HEK293 (cell line): ENCODE data around the gene BET1.

Experiments
- CTCF ChIA-PET: fragments of 350-600 bp; formaldehyde crosslinking; extraction: SDS; loops from one replicate; lab custom pipeline; 2021; ENCODE audit warnings: antibody characterized with exemption; lab: Yijun Ruan, JAX
- POLR2A ChIA-PET: fragments of 300-600 bp; formaldehyde crosslinking; extraction: SDS; loops from one replicate; lab custom pipeline; 2020; ENCODE audit warnings: antibody characterized with exemption, inconsistent platforms; lab: Yijun Ruan, JAX
- H3K27ac ChIP-seq: fragments of 200-500 bp; sonication (Bioruptor generic); 2 replicates; pipeline ENCODE4 v1.5.1; 2014; ENCODE audit warnings: low read depth, low read length, control low read depth, inconsistent platforms; ENCODE audit errors: extremely low read depth
- H3K36me3 ChIP-seq, 2 experiments: fragments of 200-500 bp in 1 of 2; sonication (Bioruptor generic) in 1 of 2; 1 replicate in 1 of 2; 2 replicates in 1 of 2; pipeline ENCODE4 v1.5.1; 2014 to 2017; ENCODE audit warnings: inconsistent platforms in 2 of 2, low read length in 2 of 2; ENCODE audit not compliant: control insufficient read depth in 2 of 2, insufficient read depth in 1 of 2
- H3K4me1 ChIP-seq: fragments of 200-500 bp; sonication (Bioruptor generic); 2 replicates; pipeline ENCODE4 v1.5.1; 2014; ENCODE audit warnings: mild to moderate bottlenecking, low read length, inconsistent platforms; ENCODE audit not compliant: control insufficient read depth, insufficient read depth
- H3K4me3 ChIP-seq: 2 replicates; pipeline ENCODE4 v1.5.1; 2011; ENCODE audit warnings: low read depth, mild to moderate bottlenecking, control low read depth, low read length, moderate library complexity
- H3K9me3 ChIP-seq: fragments of 200-500 bp; sonication (Bioruptor generic); 2 replicates; pipeline ENCODE4 v1.5.1; 2014; ENCODE audit warnings: low read depth, low read length, inconsistent platforms; ENCODE audit not compliant: control insufficient read depth, insufficient read depth
- GFI1B ChIP-seq: fragments of 450-650 bp; formaldehyde crosslinking; IDR thresholded peaks from 2 replicates; pipeline ENCODE4 v1.5.1; 2016; ENCODE audit warnings: missing biosample characterization, missing genetic modification characterization
- HOXA7 ChIP-seq: sonication (generic); formaldehyde crosslinking; IDR thresholded peaks from 2 replicates; pipeline ENCODE4 v1.8.1; 2022; ENCODE audit warnings: missing genetic modification reagents, borderline replicate concordance
- HOXD13 ChIP-seq: sonication (generic); formaldehyde crosslinking; IDR thresholded peaks from 2 replicates; pipeline ENCODE4 v1.8.0; 2022; ENCODE audit warnings: missing genetic modification reagents, borderline replicate concordance
- IKZF3 ChIP-seq: fragments of 450-650 bp; IDR thresholded peaks from 2 replicates; pipeline ENCODE4 v1.5.0; 2018; ENCODE audit warnings: missing biosample characterization, mild to moderate bottlenecking, missing genetic modification characterization, moderate library complexity
- KLF9 ChIP-seq: fragments of 450-650 bp; formaldehyde crosslinking; IDR thresholded peaks from 2 replicates; pipeline ENCODE4 v1.5.1; 2016; ENCODE audit warnings: missing biosample characterization, missing genetic modification characterization, low read depth
- SCRT1 ChIP-seq: fragments of 450-650 bp; formaldehyde crosslinking; IDR thresholded peaks from 2 replicates; pipeline ENCODE4 v1.5.1; 2016; ENCODE audit warnings: missing biosample characterization, missing genetic modification characterization, borderline replicate concordance
- ZNF184 ChIP-seq: fragments of 450-650 bp; IDR thresholded peaks from 2 replicates; pipeline ENCODE4 v1.5.1; 2018; ENCODE audit warnings: missing biosample characterization, mild to moderate bottlenecking, missing genetic modification characterization
- ZNF335 ChIP-seq: fragments of 450-650 bp; formaldehyde crosslinking; conservative IDR thresholded peaks from 2 replicates; pipeline ENCODE4 v1.5.1; 2016; ENCODE audit warnings: missing biosample characterization, missing genetic modification characterization
- ZNF366 ChIP-seq: fragments of 450-650 bp; formaldehyde crosslinking; conservative IDR thresholded peaks from 2 replicates; pipeline ENCODE4 v1.5.1; 2016; ENCODE audit warnings: missing biosample characterization, missing genetic modification characterization
- ZNF416 ChIP-seq: fragments of 450-650 bp; formaldehyde crosslinking; IDR thresholded peaks from 2 replicates; pipeline ENCODE4 v1.5.1; 2016; ENCODE audit warnings: missing biosample characterization, missing genetic modification characterization
- ZNF433 ChIP-seq: fragments of 450-650 bp; formaldehyde crosslinking; IDR thresholded peaks from 2 replicates; pipeline ENCODE4 v1.5.1; 2016; ENCODE audit warnings: missing biosample characterization, missing genetic modification characterization, low read depth
- ZNF501 ChIP-seq: fragments of 450-650 bp; formaldehyde crosslinking; IDR thresholded peaks from 2 replicates; pipeline ENCODE4 v1.5.1; 2016; ENCODE audit warnings: missing biosample characterization, missing genetic modification characterization
- ZNF600 ChIP-seq: fragments of 450-650 bp; formaldehyde crosslinking; IDR thresholded peaks from 2 replicates; pipeline ENCODE4 v1.5.1; 2016; ENCODE audit warnings: missing biosample characterization, missing genetic modification characterization
- ZNF843 ChIP-seq: fragments of 450-650 bp; formaldehyde crosslinking; IDR thresholded peaks from 2 replicates; pipeline ENCODE4 v1.5.1; 2016; ENCODE audit warnings: missing biosample characterization, missing genetic modification characterization
- TF ChIP-seq, protein P1 (sequence below): fragments of 450-650 bp; formaldehyde crosslinking; IDR thresholded peaks from 2 replicates; pipeline ENCODE4 v1.5.1; 2016; ENCODE audit warnings: missing biosample characterization, missing genetic modification characterization
- TF ChIP-seq, protein P2 (sequence below): fragments of 450-650 bp; formaldehyde crosslinking; IDR thresholded peaks from 2 replicates; pipeline ENCODE4 v1.5.1; 2016; ENCODE audit warnings: missing biosample characterization, missing genetic modification characterization
- TF ChIP-seq, protein P3 (sequence below): fragments of 450-650 bp; formaldehyde crosslinking; IDR thresholded peaks from 2 replicates; pipeline ENCODE4 v1.5.1; 2017; ENCODE audit warnings: missing biosample characterization, mild to moderate bottlenecking, missing genetic modification characterization, moderate library complexity
- TF ChIP-seq, protein P4 (sequence below): fragments of 450-650 bp; formaldehyde crosslinking; IDR thresholded peaks from 2 replicates; pipeline ENCODE4 v1.5.1; 2016; ENCODE audit warnings: missing biosample characterization, missing genetic modification characterization, borderline replicate concordance
- TF ChIP-seq, protein P5 (sequence below): fragments of 450-650 bp; formaldehyde crosslinking; optimal IDR thresholded peaks from 2 replicates; pipeline ENCODE3; 2016; ENCODE audit warnings: missing biosample characterization, mild to moderate bottlenecking, missing genetic modification characterization

Gene BET1

DNA sequence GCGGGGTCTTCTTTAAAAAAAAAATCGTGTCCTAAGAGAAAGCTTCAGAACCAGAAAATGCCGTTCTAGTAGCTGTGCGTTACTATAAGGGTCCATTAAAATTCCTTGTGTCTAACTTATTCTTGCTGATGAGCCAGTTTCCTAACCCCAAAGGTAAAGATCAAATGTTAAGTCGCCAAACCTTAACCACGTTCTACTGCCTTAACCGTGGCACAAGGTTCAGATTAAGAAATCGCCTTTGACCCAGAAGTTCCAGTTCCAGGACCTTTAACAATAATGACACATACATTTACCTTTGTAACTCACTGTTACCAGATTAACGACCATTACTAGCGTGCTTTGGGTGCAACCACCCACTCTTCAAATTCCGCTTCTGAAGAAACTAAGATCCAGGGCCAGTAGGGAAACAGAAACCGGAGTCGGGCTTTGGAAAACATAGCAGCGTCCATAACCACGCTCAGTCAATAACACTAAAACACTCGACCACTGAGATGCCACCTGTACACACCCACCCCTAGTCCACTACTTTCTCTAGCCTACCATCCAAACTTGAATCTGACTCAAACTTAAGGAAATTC, 620 bp downstream of the BET1 start:
- H3K27ac ChIP-seq: no peak overlapping the region
- H3K4me1 ChIP-seq: peaks cover 2% of the 10 kb centered on the region; the same call in 1 of the 2 replicates
- no peaks in the 10 kb centered on the region for H3K9me3 ChIP-seq
- H3K36me3 ChIP-seq: peaks cover 0 to 1% of the 10 kb centered on the region in 2 experiments; a peak in 1 of 3 replicates
- ChIA-PET CTCF (interaction anchor here (0.7 kb wide), 2 partner anchors 100 to 1121 kb away, joined by 3 read pairs; no protein-coding TSS in a partner anchor), POLR2A (no interaction called here)
- TF ChIP-seq, protein P1, sequence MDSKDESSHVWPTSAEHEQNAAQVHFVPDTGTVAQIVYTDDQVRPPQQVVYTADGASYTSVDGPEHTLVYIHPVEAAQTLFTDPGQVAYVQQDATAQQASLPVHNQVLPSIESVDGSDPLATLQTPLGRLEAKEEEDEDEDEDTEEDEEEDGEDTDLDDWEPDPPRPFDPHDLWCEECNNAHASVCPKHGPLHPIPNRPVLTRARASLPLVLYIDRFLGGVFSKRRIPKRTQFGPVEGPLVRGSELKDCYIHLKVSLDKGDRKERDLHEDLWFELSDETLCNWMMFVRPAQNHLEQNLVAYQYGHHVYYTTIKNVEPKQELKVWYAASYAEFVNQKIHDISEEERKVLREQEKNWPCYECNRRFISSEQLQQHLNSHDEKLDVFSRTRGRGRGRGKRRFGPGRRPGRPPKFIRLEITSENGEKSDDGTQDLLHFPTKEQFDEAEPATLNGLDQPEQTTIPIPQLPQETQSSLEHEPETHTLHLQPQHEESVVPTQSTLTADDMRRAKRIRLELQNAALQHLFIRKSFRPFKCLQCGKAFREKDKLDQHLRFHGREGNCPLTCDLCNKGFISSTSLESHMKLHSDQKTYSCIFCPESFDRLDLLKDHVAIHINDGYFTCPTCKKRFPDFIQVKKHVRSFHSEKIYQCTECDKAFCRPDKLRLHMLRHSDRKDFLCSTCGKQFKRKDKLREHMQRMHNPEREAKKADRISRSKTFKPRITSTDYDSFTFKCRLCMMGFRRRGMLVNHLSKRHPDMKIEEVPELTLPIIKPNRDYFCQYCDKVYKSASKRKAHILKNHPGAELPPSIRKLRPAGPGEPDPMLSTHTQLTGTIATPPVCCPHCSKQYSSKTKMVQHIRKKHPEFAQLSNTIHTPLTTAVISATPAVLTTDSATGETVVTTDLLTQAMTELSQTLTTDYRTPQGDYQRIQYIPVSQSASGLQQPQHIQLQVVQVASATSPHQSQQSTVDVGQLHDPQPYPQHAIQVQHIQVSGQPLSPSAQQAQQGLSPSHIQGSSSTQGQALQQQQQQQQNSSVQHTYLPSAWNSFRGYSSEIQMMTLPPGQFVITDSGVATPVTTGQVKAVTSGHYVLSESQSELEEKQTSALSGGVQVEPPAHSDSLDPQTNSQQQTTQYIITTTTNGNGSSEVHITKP (tag by site-specific recombination): peak; percentile 24; the same call in 1 of the 2 replicates
- TF ChIP-seq ZNF600 (tag by site-specific recombination): peak; percentile 65
- no peak for TF ChIP-seq ZNF843 (tag by site-specific recombination)
- TF ChIP-seq, protein P2, sequence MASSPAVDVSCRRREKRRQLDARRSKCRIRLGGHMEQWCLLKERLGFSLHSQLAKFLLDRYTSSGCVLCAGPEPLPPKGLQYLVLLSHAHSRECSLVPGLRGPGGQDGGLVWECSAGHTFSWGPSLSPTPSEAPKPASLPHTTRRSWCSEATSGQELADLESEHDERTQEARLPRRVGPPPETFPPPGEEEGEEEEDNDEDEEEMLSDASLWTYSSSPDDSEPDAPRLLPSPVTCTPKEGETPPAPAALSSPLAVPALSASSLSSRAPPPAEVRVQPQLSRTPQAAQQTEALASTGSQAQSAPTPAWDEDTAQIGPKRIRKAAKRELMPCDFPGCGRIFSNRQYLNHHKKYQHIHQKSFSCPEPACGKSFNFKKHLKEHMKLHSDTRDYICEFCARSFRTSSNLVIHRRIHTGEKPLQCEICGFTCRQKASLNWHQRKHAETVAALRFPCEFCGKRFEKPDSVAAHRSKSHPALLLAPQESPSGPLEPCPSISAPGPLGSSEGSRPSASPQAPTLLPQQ (tag by site-specific recombination): 0 out of 2 replicates have a peak, but pooled peaks have one; percentile 10
- peak; percentile 63 for TF ChIP-seq KLF9 (tag by site-specific recombination)
- TF ChIP-seq ZNF335 (tag by site-specific recombination): peak; percentile 61
- TF ChIP-seq, protein P3, sequence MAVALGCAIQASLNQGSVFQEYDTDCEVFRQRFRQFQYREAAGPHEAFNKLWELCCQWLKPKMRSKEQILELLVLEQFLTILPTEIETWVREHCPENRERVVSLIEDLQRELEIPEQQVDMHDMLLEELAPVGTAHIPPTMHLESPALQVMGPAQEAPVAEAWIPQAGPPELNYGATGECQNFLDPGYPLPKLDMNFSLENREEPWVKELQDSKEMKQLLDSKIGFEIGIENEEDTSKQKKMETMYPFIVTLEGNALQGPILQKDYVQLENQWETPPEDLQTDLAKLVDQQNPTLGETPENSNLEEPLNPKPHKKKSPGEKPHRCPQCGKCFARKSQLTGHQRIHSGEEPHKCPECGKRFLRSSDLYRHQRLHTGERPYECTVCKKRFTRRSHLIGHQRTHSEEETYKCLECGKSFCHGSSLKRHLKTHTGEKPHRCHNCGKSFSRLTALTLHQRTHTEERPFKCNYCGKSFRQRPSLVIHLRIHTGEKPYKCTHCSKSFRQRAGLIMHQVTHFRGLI: no peak
- H3K4me3 ChIP-seq: peak overlapping the region; percentile 91

DNA sequence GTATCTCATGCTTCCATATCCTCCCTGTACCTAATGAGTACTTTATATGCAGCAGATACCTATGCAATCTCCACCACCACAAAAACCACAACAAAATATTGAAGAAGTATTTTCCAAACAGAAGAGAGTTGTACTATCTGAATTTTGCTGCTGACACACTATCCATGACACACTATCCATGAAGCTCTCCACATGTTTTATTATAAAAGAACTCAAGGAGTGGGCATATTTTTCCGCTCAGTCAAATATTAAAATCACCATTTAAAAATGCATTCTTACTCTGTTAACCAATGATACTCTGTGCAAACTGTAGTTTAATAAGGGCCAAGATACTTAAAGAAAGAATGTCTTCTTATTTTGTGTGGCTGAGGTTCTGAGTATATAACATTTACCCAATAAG, 2.8 kb downstream of the BET1 start:
- POLR2A ChIA-PET: no interaction called here
- H3K4me1 ChIP-seq: peaks cover 2% of the 10 kb centered on the region; the same call in 1 of the 2 replicates
- TF ChIP-seq GFI1B (tag by site-specific recombination) (no peak), HOXA7 (CRISPR knock-in tag) (no peak), ZNF416 (tag by site-specific recombination) (no peak), ZNF501 (tag by site-specific recombination) (no peak), HOXD13 (CRISPR knock-in tag) (no peak), ZNF184 (tag by site-specific recombination) (no peak), IKZF3 (no peak), ZNF433 (tag by site-specific recombination) (no peak), SCRT1 (tag by site-specific recombination) (no peak), ZNF366 (tag by site-specific recombination) (no peak)
- TF ChIP-seq, protein P4, sequence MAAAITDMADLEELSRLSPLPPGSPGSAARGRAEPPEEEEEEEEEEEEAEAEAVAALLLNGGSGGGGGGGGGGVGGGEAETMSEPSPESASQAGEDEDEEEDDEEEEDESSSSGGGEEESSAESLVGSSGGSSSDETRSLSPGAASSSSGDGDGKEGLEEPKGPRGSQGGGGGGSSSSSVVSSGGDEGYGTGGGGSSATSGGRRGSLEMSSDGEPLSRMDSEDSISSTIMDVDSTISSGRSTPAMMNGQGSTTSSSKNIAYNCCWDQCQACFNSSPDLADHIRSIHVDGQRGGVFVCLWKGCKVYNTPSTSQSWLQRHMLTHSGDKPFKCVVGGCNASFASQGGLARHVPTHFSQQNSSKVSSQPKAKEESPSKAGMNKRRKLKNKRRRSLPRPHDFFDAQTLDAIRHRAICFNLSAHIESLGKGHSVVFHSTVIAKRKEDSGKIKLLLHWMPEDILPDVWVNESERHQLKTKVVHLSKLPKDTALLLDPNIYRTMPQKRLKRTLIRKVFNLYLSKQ (tag by site-specific recombination): no peak
- TF ChIP-seq, protein P2 (tag by site-specific recombination): no peak
- TF ChIP-seq, protein P5, sequence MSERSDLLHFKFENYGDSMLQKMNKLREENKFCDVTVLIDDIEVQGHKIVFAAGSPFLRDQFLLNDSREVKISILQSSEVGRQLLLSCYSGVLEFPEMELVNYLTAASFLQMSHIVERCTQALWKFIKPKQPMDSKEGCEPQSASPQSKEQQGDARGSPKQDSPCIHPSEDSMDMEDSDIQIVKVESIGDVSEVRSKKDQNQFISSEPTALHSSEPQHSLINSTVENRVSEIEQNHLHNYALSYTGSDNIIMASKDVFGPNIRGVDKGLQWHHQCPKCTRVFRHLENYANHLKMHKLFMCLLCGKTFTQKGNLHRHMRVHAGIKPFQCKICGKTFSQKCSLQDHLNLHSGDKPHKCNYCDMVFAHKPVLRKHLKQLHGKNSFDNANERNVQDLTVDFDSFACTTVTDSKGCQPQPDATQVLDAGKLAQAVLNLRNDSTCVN (tag by site-specific recombination): no peak
- TF ChIP-seq, protein P3: no peak
- TF ChIP-seq, all 188 proteins: peak for 0
- peaks cover 6 to 10% of the 10 kb centered on the region in 2 experiments for H3K36me3 ChIP-seq
- H3K9me3 ChIP-seq: no peaks in the 10 kb centered on the region
- H3K4me3 ChIP-seq: no peak overlapping the region
- no peak overlapping the region for H3K27ac ChIP-seq
- CTCF ChIA-PET: no interaction called here
